HAP-1 (cell line): Measurements from ENCODE around the gene TRAPPC12.

Experiments used
- DNase-seq, 2 experiments: peaks; one replicate each; pipeline ENCODE4 v3.0.0-alpha.2; 2016 to 2020; ENCODE audit warnings: low spot score in 2 of 2
- H3K27me3 ChIP-seq: fragments of 250-450 bp; sonication (Bioruptor Pico); 2 replicates; pipeline ENCODE4 v1.5.1; 2020; ENCODE audit warnings: low read depth, mild to moderate bottlenecking, moderate library complexity
- H3K36me3 ChIP-seq: fragments of 250-450 bp; sonication (Bioruptor Pico); replicated peaks from 2 replicates; pipeline ENCODE4 v1.5.1; 2020; ENCODE audit warnings: mild to moderate bottlenecking
- H3K4me1 ChIP-seq: fragments of 250-450 bp; sonication (Bioruptor Pico); 2 replicates; pipeline ENCODE4 v1.5.1; 2020; ENCODE audit warnings: mild to moderate bottlenecking
- H3K4me3 ChIP-seq: fragments of 250-450 bp; sonication (Bioruptor Pico); 2 replicates; pipeline ENCODE4 v1.5.1; 2020; ENCODE audit warnings: mild to moderate bottlenecking, moderate library complexity
- H3K9me3 ChIP-seq: fragments of 250-450 bp; sonication (Bioruptor Pico); 2 replicates; pipeline ENCODE4 v1.5.1; 2020; ENCODE audit warnings: mild to moderate bottlenecking, moderate library complexity
- in situ Hi-C: fragments of 300-500 bp; cut with MboI; formaldehyde crosslinking; loops from 3 replicates; pipeline ENCODE4 v1.14.3; 2020; ENCODE audit warnings: low sequenced_read_pairs, inconsistent platforms, mixed read lengths

The TRAPPC12 gene

DNA sequence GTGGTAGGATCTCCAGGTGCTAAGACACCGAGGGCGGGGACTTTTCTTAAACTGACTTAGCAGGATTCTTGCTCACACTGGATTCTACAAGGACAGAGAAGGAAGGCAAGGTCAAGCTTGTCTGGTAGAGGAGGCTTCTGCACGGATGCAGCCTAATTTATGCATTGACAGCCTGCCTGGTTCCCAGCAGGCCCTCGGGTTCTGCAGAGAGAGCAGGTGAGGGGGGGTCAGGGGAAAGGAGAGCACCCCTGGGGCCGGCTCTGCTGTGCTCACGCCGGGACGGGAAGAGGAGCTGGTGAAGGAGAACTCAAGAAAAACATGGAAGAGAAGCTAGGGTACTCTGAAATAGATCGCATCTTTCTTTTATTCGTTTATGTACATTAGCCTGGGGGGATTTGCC, 93.5 kb downstream of the TRAPPC12 start:
- no peaks in the 10 kb centered on the region for H3K27me3 ChIP-seq
- no peaks in the 10 kb centered on the region for H3K36me3 ChIP-seq
- no peak overlapping the region for H3K4me3 ChIP-seq
- H3K9me3 ChIP-seq, result no peaks in the 10 kb centered on the region
- in situ Hi-C loops, result no loop called here
- no peak for DNase-seq
- no peaks in the 10 kb centered on the region for H3K4me1 ChIP-seq

DNA sequence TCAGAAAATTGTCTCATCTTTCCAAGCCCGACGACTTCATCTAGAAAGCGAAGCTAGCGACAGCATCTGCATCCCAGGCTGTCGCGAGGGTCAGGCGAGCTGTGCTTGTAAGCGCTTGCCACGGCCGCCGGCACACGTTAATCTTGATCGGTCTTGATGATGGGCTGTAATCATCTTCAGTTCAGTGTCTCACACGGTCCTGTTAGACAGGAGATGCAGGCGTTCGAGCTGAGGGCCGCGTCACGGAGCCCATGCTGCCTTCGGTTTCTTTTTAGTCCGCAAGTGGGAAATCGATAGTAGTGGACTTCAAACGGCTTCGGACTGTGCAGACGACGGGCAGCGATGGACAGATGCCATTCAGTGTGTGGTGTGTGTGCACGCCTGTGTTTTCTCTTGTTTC, 96.3 kb downstream of the TRAPPC12 start:
- Histone ChIP-seq H3K9me3 (no peaks in the 10 kb centered on the region), H3K4me3 (no peak overlapping the region), H3K27me3 (no peaks in the 10 kb centered on the region), H3K4me1 (no peaks in the 10 kb centered on the region), H3K36me3 (peaks cover 7% of the 10 kb centered on the region; the same call in 1 of the 2 replicates)
- no peak for DNase-seq
- in situ Hi-C loops, result no loop called here

DNA sequence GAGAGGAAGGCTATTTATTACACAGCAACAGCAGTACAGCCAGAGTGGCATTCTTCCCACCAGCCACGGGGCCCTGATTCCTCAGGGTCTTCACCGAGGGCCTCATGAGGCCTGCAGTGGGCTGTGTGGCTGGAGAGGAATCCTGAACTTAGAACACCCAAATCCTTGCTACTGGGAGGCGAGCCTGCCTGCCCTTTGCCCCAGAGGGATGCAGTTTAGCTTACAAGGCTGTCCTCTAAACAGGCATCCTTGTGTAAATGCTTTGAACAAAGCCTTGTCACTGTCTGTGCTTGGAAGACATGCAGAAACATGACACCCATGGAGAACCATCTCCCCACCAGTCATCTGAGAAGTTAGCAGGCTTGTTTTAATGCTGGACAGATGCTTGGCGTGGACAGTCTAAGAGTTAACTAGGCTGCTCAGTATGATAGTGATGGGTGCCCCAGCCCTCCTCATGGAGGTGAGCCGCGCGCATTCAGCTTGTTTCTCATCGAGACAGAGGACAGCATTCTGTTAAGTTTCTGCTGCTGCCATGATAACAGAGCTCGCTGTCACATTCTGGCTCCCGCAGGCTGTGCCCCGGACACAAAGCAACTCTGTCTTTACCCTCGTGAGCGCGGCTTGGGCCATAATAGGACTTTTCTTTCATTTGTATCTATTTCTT, 97.0 kb downstream of the TRAPPC12 start:
- Histone ChIP-seq H3K9me3 (no peaks in the 10 kb centered on the region), H3K36me3 (peaks cover 7% of the 10 kb centered on the region; the same call in 1 of the 2 replicates), H3K4me3 (no peak overlapping the region), H3K27me3 (no peaks in the 10 kb centered on the region), H3K4me1 (no peaks in the 10 kb centered on the region)
- DNase-seq, result no peak
- in situ Hi-C loops, result no loop called here

DNA sequence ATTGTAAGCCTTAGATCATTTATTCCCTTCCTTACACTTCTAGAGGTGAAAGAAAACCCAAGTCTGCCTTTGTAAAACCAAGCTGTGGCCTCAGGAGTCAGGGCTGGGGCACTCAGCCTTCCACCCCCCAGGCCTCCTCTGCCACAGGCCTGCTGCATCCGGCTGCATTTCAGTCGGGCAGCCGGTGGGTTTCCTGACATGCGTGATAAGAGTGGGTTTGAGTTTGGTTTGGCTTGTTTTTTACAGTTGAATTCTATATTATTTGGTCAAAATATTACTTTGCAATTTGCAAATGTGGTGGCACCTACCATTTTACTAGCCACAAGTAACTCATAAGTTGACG, 97.5 kb downstream of the TRAPPC12 start:
- DNase-seq, result no peak
- H3K4me3 ChIP-seq, result no peak overlapping the region
- H3K36me3 ChIP-seq, result peaks cover 7% of the 10 kb centered on the region; the same call in 1 of the 2 replicates
- in situ Hi-C loops, result no loop called here
- H3K9me3 ChIP-seq, result no peaks in the 10 kb centered on the region
- no peaks in the 10 kb centered on the region for H3K27me3 ChIP-seq
- no peaks in the 10 kb centered on the region for H3K4me1 ChIP-seq

DNA sequence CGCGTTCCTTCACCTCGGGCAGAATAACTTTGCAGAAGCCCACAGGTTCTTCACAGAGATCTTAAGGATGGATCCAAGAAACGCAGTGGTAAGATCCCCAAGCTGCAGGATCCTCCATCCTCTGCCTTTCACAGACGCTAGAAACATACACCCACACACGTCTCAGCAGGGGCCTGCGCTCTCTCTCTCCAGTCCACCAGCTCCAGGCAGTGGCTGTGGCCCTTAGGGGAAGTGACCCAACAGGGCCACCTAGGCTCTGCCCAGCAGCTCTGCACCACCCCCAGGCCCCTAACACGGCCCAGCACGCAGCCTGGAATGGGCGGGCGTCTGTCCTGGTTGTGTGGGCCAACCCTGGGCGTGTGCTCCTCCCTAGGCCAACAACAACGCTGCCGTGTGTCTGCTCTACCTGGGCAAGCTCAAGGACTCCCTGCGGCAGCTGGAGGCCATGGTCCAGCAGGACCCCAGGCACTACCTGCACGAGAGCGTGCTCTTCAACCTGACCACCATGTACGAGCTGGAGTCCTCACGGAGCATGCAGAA, 99.4 kb downstream of the TRAPPC12 start:
- Histone ChIP-seq H3K27me3 (no peaks in the 10 kb centered on the region), H3K4me1 (no peaks in the 10 kb centered on the region), H3K36me3 (peaks cover 7% of the 10 kb centered on the region; the same call in 1 of the 2 replicates), H3K4me3 (no peak overlapping the region), H3K9me3 (no peaks in the 10 kb centered on the region)
- in situ Hi-C loops, result no loop called here
- no peak for DNase-seq

DNA sequence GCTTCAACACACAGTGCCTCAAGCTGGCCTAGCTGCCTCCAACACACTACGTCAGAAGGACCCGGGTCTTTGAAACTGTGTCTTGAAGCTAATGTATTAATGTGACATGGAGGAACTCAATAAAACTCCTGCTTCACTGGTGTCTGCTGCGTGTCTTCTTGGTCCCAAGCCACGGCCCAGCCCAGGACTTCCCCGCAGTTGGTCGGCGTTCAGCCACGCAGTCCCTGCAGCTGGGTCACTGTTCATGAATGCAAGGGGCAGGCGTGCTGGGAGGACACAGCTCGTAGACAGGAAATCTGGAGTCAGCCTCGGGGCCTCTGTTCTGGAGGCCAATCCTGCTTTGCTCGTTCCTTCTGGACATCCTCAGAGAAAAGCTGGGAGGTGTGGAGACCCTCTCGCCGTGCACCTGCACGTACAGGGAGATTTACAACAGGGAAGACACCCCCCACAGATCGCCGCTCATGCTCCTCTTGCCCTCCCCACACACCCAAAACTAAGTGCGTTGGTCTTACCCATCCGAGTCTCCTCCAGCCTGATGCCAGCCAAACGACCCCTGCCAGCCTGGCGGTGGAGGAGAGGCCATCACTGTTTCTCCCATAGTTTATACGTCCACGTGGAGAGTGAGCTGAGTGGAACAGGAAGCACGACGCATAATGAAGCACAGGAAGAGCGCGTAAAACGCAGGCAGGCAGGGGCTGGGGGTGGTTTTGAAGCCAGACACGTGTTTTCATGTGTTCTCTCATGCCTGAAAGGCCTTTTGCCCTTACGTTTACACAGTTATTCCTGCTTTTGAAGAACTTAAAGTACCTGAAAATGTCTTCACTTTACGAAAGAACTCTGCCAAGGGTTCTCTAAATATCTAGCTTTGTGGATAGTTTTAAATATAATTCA, 100.2 kb downstream of the TRAPPC12 start:
- Histone ChIP-seq H3K27me3 (no peaks in the 10 kb centered on the region), H3K9me3 (no peaks in the 10 kb centered on the region), H3K4me1 (no peaks in the 10 kb centered on the region), H3K4me3 (no peak overlapping the region), H3K36me3 (peaks cover 7% of the 10 kb centered on the region; the same call in 1 of the 2 replicates)
- in situ Hi-C loops, result no loop called here
- DNase-seq, result no peak

DNA sequence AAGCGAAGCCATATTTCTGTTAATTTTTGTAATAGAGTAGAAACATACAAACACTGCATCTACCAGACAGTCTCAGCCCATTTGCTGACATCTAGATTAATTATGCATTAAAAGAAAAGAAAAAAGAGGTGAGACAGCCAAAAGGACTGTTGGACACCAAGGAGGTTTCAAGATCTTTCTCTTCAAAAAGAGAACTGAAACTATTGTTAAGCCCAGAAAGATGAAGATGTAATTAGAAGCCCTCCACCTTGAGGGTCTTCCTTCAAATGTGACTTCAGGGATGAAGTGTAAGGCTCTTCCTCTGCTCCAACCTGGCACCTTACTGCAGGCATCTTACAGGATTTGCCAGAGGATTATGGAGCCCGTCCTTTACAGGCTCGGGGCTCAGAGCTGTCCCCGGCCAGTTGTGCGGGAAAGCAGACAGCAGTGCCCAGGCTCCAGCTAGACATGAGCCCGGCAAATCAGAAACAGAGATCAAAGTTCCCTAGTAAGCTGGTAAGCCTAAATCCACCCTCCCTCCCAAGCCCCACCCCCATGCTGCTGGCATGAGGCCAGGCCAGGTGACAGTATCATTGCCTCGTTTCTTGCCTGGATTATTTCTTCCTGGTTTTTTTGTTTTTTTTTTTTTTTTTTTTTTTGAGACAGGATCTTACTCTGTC, 101.0 kb downstream of the TRAPPC12 start:
- H3K9me3 ChIP-seq, result no peaks in the 10 kb centered on the region
- H3K4me1 ChIP-seq, result no peaks in the 10 kb centered on the region
- peaks cover 7% of the 10 kb centered on the region; the same call in 1 of the 2 replicates for H3K36me3 ChIP-seq
- no peak overlapping the region for H3K4me3 ChIP-seq
- no peak for DNase-seq
- in situ Hi-C loops, result no loop called here
- H3K27me3 ChIP-seq, result no peaks in the 10 kb centered on the region

DNA sequence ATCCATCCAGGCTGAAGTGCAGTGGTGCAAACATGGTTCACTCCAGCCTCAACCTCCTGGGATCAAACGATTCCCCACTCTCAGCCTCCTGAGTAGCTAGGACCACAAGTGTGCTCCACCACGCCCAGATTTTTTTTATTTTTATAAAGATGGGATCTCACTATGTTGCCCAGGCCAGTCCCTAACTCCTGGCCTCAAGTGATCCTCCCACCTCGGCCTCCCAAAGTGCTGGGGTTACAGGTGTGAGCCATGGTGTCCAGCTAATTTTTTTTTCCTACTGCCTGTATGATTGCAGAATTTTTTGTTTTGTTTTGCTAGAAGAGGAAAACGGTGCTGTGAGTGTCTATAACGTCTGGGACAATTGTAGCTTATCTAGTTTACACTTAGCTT, 101.5 kb downstream of the TRAPPC12 start:
- H3K36me3 ChIP-seq, result peaks cover 7% of the 10 kb centered on the region; the same call in 1 of the 2 replicates
- H3K4me1 ChIP-seq, result no peaks in the 10 kb centered on the region
- no peak overlapping the region for H3K4me3 ChIP-seq
- no peaks in the 10 kb centered on the region for H3K9me3 ChIP-seq
- in situ Hi-C loops, result no loop called here
- no peak for DNase-seq
- no peaks in the 10 kb centered on the region for H3K27me3 ChIP-seq

DNA sequence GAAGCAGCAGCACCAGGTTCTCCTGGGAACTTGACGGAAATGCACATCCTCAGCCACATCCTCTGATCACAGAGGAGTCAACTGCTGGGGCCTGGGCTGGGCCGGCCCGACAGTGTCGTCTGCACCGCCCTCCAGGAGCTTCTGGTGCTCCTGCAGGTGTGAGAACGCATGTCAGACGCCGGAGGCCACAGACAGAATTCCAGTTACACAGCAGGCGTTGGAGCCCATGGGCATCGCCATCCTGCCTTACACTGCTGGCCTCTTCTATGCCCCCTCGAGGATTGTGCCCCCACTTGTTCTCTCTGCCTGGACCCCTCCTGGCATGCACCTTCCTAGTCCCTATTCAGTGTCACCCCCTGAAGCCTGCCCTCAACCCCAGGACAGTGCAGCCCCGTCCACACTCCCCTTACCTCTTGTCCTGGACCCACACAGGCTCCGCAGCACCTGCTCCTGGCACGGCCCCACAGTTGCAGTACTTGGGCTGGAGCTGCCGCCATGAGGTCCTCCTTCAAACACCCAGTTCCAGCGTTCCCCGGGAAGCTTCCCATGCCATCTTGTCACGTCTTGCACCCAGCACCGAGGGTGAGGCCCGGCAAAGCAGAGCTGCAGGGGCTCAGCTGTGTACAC, 102.4 kb downstream of the TRAPPC12 start:
- Histone ChIP-seq H3K36me3 (peaks cover 7% of the 10 kb centered on the region; the same call in 1 of the 2 replicates), H3K9me3 (no peaks in the 10 kb centered on the region), H3K27me3 (no peaks in the 10 kb centered on the region), H3K4me3 (no peak overlapping the region), H3K4me1 (no peaks in the 10 kb centered on the region)
- in situ Hi-C loops, result no loop called here
- DNase-seq, result no peak

DNA sequence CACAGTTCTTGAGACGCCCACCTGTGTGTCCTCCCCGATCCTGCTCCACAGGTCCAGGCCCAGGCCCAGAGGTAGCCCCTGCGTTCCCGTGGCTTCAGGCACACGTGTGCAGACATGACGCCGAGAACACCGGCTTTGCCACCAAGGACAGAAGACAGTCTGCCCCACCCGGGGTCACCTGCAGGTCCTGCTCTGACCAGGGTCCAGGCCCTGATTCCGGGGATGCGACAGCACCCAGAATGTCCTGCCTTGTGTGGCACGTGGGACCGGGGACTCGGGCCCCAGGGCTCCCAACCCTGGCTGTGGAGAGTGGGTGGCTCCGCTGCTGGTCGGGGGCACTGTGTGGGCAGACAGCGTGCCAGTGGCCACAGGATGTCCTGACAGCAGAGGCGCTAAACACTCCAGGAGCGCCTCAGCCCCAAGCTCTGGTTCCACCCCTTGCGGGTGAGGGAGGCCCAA, 102.9 kb downstream of the TRAPPC12 start:
- in situ Hi-C loops, result no loop called here
- H3K4me1 ChIP-seq, result no peaks in the 10 kb centered on the region
- peaks cover 7% of the 10 kb centered on the region; the same call in 1 of the 2 replicates for H3K36me3 ChIP-seq
- H3K4me3 ChIP-seq, result no peak overlapping the region
- H3K9me3 ChIP-seq, result no peaks in the 10 kb centered on the region
- no peak for DNase-seq
- H3K27me3 ChIP-seq, result no peaks in the 10 kb centered on the region

DNA sequence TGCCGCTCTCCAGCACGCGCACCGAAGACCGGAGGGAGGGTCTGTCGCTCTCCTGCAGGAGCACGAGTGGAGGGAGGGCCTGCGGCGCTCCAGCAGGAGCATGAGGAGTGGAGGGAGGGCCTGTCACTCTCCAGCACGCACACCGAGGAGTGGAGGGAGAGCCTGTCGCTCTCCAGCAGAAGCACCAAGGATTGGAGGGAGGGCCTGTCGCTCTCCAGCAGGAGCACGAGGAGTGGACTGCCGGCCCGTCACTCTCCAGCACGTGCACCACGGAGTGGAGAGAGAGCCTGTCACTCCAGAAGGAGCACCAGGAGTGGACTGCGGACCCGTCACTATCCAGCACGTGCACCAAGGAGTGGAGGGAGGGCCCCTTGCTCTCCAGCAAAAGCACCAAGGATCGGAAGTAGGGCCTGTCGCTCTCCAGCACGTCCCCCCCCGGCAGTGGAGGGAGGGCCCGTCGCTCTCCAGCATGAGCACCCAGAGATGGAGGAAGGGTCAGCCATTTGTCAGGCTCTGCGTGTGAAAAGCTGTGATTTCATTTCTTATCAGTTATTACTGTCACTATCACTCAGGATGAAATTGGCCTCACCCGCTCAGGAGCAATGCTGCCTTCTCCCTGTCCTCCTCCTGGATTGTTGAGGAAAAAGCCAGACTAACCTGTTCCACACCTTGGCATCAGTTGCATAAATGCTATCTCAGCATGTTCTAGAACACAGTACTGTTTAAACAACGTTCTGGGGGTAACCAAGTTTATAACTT, 103.9 kb downstream of the TRAPPC12 start:
- Histone ChIP-seq H3K27me3 (no peaks in the 10 kb centered on the region), H3K36me3 (peaks cover 7% of the 10 kb centered on the region; the same call in 1 of the 2 replicates), H3K4me1 (no peaks in the 10 kb centered on the region), H3K9me3 (no peaks in the 10 kb centered on the region), H3K4me3 (no peak overlapping the region)
- no peak for DNase-seq
- in situ Hi-C loops, result no loop called here

DNA sequence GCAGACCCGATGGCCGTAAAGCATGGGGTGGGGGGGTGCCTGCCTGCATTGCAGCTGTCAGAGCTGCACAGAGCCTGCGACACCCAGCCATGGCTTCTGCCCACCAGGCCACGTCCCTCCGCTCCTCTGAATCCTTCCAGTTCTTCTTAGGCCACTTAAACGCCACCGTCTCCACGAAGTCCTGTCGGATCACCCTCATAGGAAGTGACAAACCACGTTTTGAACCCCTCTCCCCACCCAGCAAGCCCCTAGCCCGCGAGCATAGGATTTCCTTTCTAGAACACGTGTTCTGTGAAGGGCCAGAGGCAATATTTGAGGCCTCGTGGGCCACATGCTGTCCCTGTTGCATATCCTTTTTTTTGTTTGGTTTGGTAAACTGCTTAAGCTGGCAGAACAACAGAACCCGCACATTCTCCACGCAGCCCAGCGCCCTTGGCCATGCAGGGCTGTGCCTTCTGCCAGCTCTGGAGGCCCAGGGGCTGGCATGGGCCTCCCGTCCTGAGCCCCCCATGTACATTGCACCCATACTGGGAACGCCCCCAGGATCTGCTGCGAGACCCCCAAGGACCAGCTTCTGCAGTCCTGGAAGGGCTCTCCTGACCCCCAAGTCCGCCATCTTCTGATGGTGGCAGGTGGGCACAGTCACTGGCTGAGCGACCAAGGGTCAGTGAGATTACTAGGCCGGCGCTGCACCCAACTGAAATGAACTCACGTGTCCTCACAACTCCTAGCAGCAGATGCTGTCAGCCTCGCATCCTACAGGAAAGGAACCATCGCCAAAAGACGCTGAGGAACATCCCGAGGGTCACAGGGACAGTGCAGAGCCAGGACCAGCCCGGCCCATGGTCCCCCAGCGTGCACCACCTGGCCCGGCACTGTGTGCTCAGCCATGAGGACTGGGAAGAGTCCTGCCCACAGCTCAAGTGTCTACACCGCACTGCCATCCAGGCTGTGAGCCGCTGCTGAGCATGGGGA, 104.8 kb downstream of the TRAPPC12 start:
- Histone ChIP-seq H3K4me1 (no peaks in the 10 kb centered on the region), H3K27me3 (no peaks in the 10 kb centered on the region), H3K9me3 (no peaks in the 10 kb centered on the region), H3K36me3 (no peaks in the 10 kb centered on the region), H3K4me3 (no peak overlapping the region)
- in situ Hi-C loops, result no loop called here
- no peak for DNase-seq
